Neural cell (in vitro differentiated cells): Measurements from ENCODE around the gene ADAM10. TPM values are rescaled to one million over a fixed set of nuclear protein-coding genes. Genes with fewer than 3 reads are reported as not detected.

Experiments
- H2AFZ ChIP-seq: fragments of 200-600, 300-800 bp; sonication (generic), shearing (Covaris generic); 2 replicates; pipeline ENCODE4 v1.6.0; 2014; ENCODE audit warnings: low read depth, mild to moderate bottlenecking, antibody characterized with exemption, low read length, moderate library complexity
- H3F3A ChIP-seq: fragments of 200-600 bp; shearing (Covaris generic); 2 replicates; pipeline ENCODE4 v1.6.1; 2016; ENCODE audit warnings: mild to moderate bottlenecking, moderate library complexity, mixed read lengths, antibody characterized with exemption, low read length; ENCODE audit not compliant: insufficient read depth, poor library complexity, severe bottlenecking
- H3K27ac ChIP-seq: fragments of 200-600, 300-800 bp; sonication (generic), shearing (Covaris generic); 2 replicates; pipeline ENCODE4 v1.5.1; 2014; ENCODE audit warnings: mild to moderate bottlenecking, low read length, moderate library complexity
- H3K27me3 ChIP-seq: fragments of 300-800, 200-600 bp; sonication (generic), shearing (Covaris generic); 2 replicates; pipeline ENCODE4 v1.6.0; 2014; ENCODE audit warnings: mild to moderate bottlenecking, low read depth, low read length, moderate library complexity; ENCODE audit not compliant: insufficient read depth
- H3K36me3 ChIP-seq: fragments of 300-800, 200-600 bp; sonication (generic), shearing (Covaris generic); 2 replicates; pipeline ENCODE4 v1.5.1; 2014; ENCODE audit warnings: mild to moderate bottlenecking, antibody characterized with exemption, low read length, moderate library complexity; ENCODE audit not compliant: insufficient read depth
- H3K4me2 ChIP-seq: fragments of 300-800, 200-600 bp; sonication (generic), shearing (Covaris generic); 2 replicates; pipeline ENCODE4 v1.6.0; 2014; ENCODE audit warnings: mild to moderate bottlenecking, low read length
- H3K4me3 ChIP-seq: fragments of 300-800, 200-600 bp; sonication (generic), shearing (Covaris generic); 2 replicates; pipeline ENCODE4 v1.5.1; 2014; ENCODE audit warnings: mild to moderate bottlenecking, low read length, moderate library complexity
- H3K79me2 ChIP-seq: fragments of 200-600 bp; shearing (Covaris generic); replicated peaks from 2 replicates; pipeline ENCODE4 v1.6.0; 2014; ENCODE audit warnings: mild to moderate bottlenecking, low read length, moderate library complexity; ENCODE audit not compliant: insufficient read depth
- H3K9ac ChIP-seq: fragments of 300-800, 200-600 bp; sonication (generic), shearing (Covaris generic); 2 replicates; pipeline ENCODE4 v1.6.1; 2016; ENCODE audit warnings: mild to moderate bottlenecking, low read length, mixed read lengths
- H3K9me2 ChIP-seq: fragments of 200-600 bp; shearing (Covaris generic); 2 replicates; pipeline ENCODE4 v1.6.1; 2016; ENCODE audit warnings: mild to moderate bottlenecking, low read length, mixed read lengths; ENCODE audit not compliant: insufficient read depth
- H3K9me3 ChIP-seq: fragments of 200-600, 300-800 bp; sonication (generic), shearing (Covaris generic); 2 replicates; pipeline ENCODE4 v1.6.1; 2016; ENCODE audit warnings: mild to moderate bottlenecking, mixed run types, low read length, moderate library complexity, mixed read lengths
- H4K20me1 ChIP-seq: fragments of 200-600 bp; shearing (Covaris generic); 2 replicates; pipeline ENCODE4 v1.6.1; 2016; ENCODE audit warnings: mild to moderate bottlenecking, mixed run types; ENCODE audit not compliant: insufficient read depth
- CTCF ChIP-seq: fragments of 450-650 bp; IDR thresholded peaks from 2 replicates; pipeline ENCODE4 v1.5.1; 2014; ENCODE audit warnings: antibody characterized with exemption, mild to moderate bottlenecking, moderate library complexity; ENCODE audit not compliant: poor library complexity, severe bottlenecking
- EP300 ChIP-seq: fragments of 450-650 bp; conservative IDR thresholded peaks from 2 replicates; pipeline ENCODE4 v1.6.1; 2014; ENCODE audit warnings: antibody characterized with exemption, mild to moderate bottlenecking, moderate library complexity; ENCODE audit not compliant: poor library complexity, severe bottlenecking
- EZH2 ChIP-seq: fragments of 200-600, 300-800 bp; shearing (Covaris generic), sonication (generic); IDR thresholded peaks from 2 replicates; pipeline ENCODE4 v1.6.1; 2014; ENCODE audit warnings: antibody characterized with exemption, low read length, borderline replicate concordance, mild to moderate bottlenecking; ENCODE audit not compliant: insufficient read depth, poor library complexity, severe bottlenecking
- MXI1 ChIP-seq: fragments of 450-650 bp; conservative IDR thresholded peaks from 2 replicates; pipeline ENCODE4 v1.6.1; 2014; ENCODE audit warnings: antibody characterized with exemption, mild to moderate bottlenecking; ENCODE audit not compliant: poor library complexity, severe bottlenecking
- POLR2AphosphoS5 ChIP-seq: IDR thresholded peaks from 2 replicates; pipeline ENCODE4 v1.6.1; 2012
- RAD21 ChIP-seq: fragments of 450-650 bp; conservative IDR thresholded peaks from 2 replicates; pipeline ENCODE4 v1.6.1; 2014; ENCODE audit warnings: antibody characterized with exemption, mild to moderate bottlenecking, moderate library complexity
- SMC3 ChIP-seq: fragments of 450-650 bp; conservative IDR thresholded peaks from 2 replicates; pipeline ENCODE4 v1.6.1; 2014; ENCODE audit warnings: antibody characterized with exemption, mild to moderate bottlenecking, moderate library complexity; ENCODE audit not compliant: poor library complexity
- TAF1 ChIP-seq: IDR thresholded peaks from 2 replicates; pipeline ENCODE4 v1.6.1; 2012; ENCODE audit warnings: low read depth
- polyA plus RNA-seq: library from polyadenylated mRNA; depleted of rRNA; stranded (reverse); fragments of >200 nt; gene quantifications from 2 replicates; pipeline ENCODE4 v1.2.3, GENCODE V29; 2014
- TF ChIP-seq, protein P1 (sequence below): IDR thresholded peaks from 2 replicates; pipeline ENCODE4 v1.6.1; 2012; ENCODE audit warnings: borderline replicate concordance

Gene ADAM10
- polyA plus RNA-seq, 1 donor from 2014 or later = 66.3 TPM

DNA sequence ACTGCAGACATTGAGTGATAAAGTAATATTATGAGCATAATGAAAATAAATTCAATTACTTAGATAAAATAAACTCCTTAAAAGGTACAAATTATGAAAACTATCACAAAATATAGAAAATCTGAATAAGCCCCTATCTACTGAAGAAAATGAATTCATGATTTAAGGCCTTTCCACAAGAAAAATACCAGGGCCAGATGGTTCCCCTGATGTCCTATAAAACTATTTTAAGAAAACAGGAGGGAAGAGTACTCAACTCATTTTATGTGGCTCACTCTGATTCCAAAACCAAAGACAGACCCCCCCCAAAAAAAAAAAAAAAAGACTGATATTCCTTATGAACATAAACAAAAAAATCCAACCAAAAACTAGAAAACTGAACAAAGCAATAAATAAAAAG, 59.9 kb downstream of the ADAM10 start:
- H3K9me3 ChIP-seq = no peaks in the 10 kb centered on the region
- no peaks in the 10 kb centered on the region for H4K20me1 ChIP-seq
- H3K4me2 ChIP-seq = no peak overlapping the region
- TF ChIP-seq TAF1 = no peak
- no peak for TF ChIP-seq POLR2AphosphoS5
- H3K9ac ChIP-seq = no peak overlapping the region
- H3K27ac ChIP-seq = no peak overlapping the region
- H3K9me2 ChIP-seq = no peaks in the 10 kb centered on the region
- peaks cover 9% of the 10 kb centered on the region for H3K79me2 ChIP-seq
- H3K27me3 ChIP-seq = no peaks in the 10 kb centered on the region
- H3K36me3 ChIP-seq = no peaks in the 10 kb centered on the region
- no peak overlapping the region for H2AFZ ChIP-seq
- no peak overlapping the region for H3K4me3 ChIP-seq
- H3F3A ChIP-seq = no peaks in the 10 kb centered on the region

GRCh38 chr15:58686286-58686685, 63.2 kb downstream of the ADAM10 start:
- H3K36me3 ChIP-seq = no peaks in the 10 kb centered on the region
- no peaks in the 10 kb centered on the region for H3K9me3 ChIP-seq
- H3K27ac ChIP-seq = no peak overlapping the region
- H3K4me2 ChIP-seq = no peak overlapping the region
- H2AFZ ChIP-seq = no peak overlapping the region
- no peak overlapping the region for H3K4me3 ChIP-seq
- no peaks in the 10 kb centered on the region for H3K27me3 ChIP-seq
- no peaks in the 10 kb centered on the region for H3K9me2 ChIP-seq
- no peak for TF ChIP-seq SMC3
- TF ChIP-seq CTCF = no peak
- no peak for TF ChIP-seq POLR2AphosphoS5
- no peak for TF ChIP-seq TAF1
- TF ChIP-seq, protein P1, sequence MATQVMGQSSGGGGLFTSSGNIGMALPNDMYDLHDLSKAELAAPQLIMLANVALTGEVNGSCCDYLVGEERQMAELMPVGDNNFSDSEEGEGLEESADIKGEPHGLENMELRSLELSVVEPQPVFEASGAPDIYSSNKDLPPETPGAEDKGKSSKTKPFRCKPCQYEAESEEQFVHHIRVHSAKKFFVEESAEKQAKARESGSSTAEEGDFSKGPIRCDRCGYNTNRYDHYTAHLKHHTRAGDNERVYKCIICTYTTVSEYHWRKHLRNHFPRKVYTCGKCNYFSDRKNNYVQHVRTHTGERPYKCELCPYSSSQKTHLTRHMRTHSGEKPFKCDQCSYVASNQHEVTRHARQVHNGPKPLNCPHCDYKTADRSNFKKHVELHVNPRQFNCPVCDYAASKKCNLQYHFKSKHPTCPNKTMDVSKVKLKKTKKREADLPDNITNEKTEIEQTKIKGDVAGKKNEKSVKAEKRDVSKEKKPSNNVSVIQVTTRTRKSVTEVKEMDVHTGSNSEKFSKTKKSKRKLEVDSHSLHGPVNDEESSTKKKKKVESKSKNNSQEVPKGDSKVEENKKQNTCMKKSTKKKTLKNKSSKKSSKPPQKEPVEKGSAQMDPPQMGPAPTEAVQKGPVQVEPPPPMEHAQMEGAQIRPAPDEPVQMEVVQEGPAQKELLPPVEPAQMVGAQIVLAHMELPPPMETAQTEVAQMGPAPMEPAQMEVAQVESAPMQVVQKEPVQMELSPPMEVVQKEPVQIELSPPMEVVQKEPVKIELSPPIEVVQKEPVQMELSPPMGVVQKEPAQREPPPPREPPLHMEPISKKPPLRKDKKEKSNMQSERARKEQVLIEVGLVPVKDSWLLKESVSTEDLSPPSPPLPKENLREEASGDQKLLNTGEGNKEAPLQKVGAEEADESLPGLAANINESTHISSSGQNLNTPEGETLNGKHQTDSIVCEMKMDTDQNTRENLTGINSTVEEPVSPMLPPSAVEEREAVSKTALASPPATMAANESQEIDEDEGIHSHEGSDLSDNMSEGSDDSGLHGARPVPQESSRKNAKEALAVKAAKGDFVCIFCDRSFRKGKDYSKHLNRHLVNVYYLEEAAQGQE = no peak
- no peak for TF ChIP-seq EZH2
- no peak for TF ChIP-seq RAD21
- TF ChIP-seq EP300 = no peak
- no peak for TF ChIP-seq MXI1
- H3K79me2 ChIP-seq = peaks cover 19% of the 10 kb centered on the region
- no peaks in the 10 kb centered on the region for H3F3A ChIP-seq
- no peaks in the 10 kb centered on the region for H4K20me1 ChIP-seq
- H3K9ac ChIP-seq = no peak overlapping the region

GRCh38 chr15:58684751-58685150, 64.8 kb downstream of the ADAM10 start:
- Histone ChIP-seq H3K9me2 (no peaks in the 10 kb centered on the region), H3K27me3 (no peaks in the 10 kb centered on the region), H3K79me2 (peaks cover 19% of the 10 kb centered on the region), H4K20me1 (no peaks in the 10 kb centered on the region), H3K4me2 (no peak overlapping the region), H3K9ac (no peak overlapping the region), H3K9me3 (no peaks in the 10 kb centered on the region), H3K36me3 (no peaks in the 10 kb centered on the region), H3K4me3 (no peak overlapping the region), H3K27ac (no peak overlapping the region), H2AFZ (no peak overlapping the region), H3F3A (no peaks in the 10 kb centered on the region)
- TF ChIP-seq EZH2 (no peak), RAD21 (no peak)
